GM23338 (cell line): Measurements from ENCODE around the gene DOP1B. TPM values are rescaled to one million over a fixed set of nuclear protein-coding genes. Genes with fewer than 3 reads are reported as not detected.

ENCODE experiments used
- ATAC-seq: fragments of 200-7000 bp; cut with Tn5 transposase; 3 replicates; pipeline ENCODE4 v1.9.1; 2020
- DNase-seq: peaks from one replicate; pipeline ENCODE4 v3.0.0-alpha.2; 2015; ENCODE audit warnings: low spot score
- H2AFZ ChIP-seq: fragments of 200-600 bp; sonication (generic); 2 replicates; pipeline ENCODE4 v1.8.0; 2016; ENCODE audit warnings: antibody characterized with exemption, mild to moderate bottlenecking, moderate library complexity
- H3F3A ChIP-seq: fragments of 200-600 bp; sonication (generic); replicated peaks from 2 replicates; pipeline ENCODE4 v1.8.0; 2017; ENCODE audit warnings: antibody characterized with exemption, mixed run types, low read depth
- H3K27ac ChIP-seq: fragments of 200-600 bp; sonication (generic); 2 replicates; pipeline ENCODE4 v1.6.1; 2016; ENCODE audit warnings: low read depth
- H3K27me3 ChIP-seq: fragments of 200-600 bp; sonication (generic); 2 replicates; pipeline ENCODE4 v1.8.0; 2016; ENCODE audit warnings: mild to moderate bottlenecking, mixed run types, moderate library complexity; ENCODE audit not compliant: insufficient read depth
- H3K36me3 ChIP-seq: fragments of 200-600 bp; sonication (generic); 2 replicates; pipeline ENCODE4 v1.8.0; 2016; ENCODE audit warnings: mild to moderate bottlenecking; ENCODE audit not compliant: insufficient read depth
- H3K4me1 ChIP-seq: fragments of 200-600 bp; sonication (generic); 2 replicates; pipeline ENCODE4 v1.8.0; 2016; ENCODE audit warnings: mild to moderate bottlenecking, moderate library complexity; ENCODE audit not compliant: insufficient read depth
- H3K4me2 ChIP-seq: fragments of 200-600 bp; sonication (generic); 2 replicates; pipeline ENCODE4 v1.7.1; 2017; ENCODE audit warnings: mixed run types
- H3K4me3 ChIP-seq: fragments of 200-600 bp; sonication (generic); 2 replicates; pipeline ENCODE4 v1.6.1; 2016; ENCODE audit warnings: mixed run types
- H3K79me2 ChIP-seq: fragments of 200-600 bp; sonication (generic); replicated peaks from 2 replicates; pipeline ENCODE4 v1.8.0; 2017; ENCODE audit warnings: mild to moderate bottlenecking; ENCODE audit not compliant: insufficient read depth
- H3K9me2 ChIP-seq: fragments of 200-600 bp; sonication (generic); 2 replicates; pipeline ENCODE4 v1.8.0; 2017; ENCODE audit not compliant: insufficient read depth
- H4K20me1 ChIP-seq: fragments of 200-600 bp; sonication (generic); replicated peaks from 2 replicates; pipeline ENCODE4 v1.8.0; 2017; ENCODE audit warnings: mild to moderate bottlenecking; ENCODE audit not compliant: insufficient read depth
- H3K27ac Mint-ChIP-seq: 2 replicates; pipeline ENCODE4 v1.8.0; 2020; ENCODE audit warnings: inconsistent platforms, mild to moderate bottlenecking, moderate library complexity, mixed read lengths
- H3K27me3 Mint-ChIP-seq: 3 replicates; pipeline ENCODE4 v1.8.0; 2022; ENCODE audit warnings: low read depth, mild to moderate bottlenecking, moderate library complexity, mixed read lengths, inconsistent platforms; ENCODE audit not compliant: insufficient read depth, poor library complexity
- H3K36me3 Mint-ChIP-seq: 3 replicates; pipeline ENCODE4 v1.8.0; 2021; ENCODE audit warnings: low read depth, mild to moderate bottlenecking, inconsistent platforms, moderate library complexity, mixed read lengths
- H3K4me1 Mint-ChIP-seq: 3 replicates; pipeline ENCODE4 v1.8.0; 2020; ENCODE audit warnings: mild to moderate bottlenecking, inconsistent platforms, mixed read lengths
- H3K4me3 Mint-ChIP-seq: 3 replicates; pipeline ENCODE4 v1.8.0; 2021; ENCODE audit warnings: moderate library complexity, mild to moderate bottlenecking, inconsistent platforms, mixed read lengths
- H3K9me3 Mint-ChIP-seq: 3 replicates; pipeline ENCODE4 v1.8.0; 2020; ENCODE audit warnings: moderate library complexity, mild to moderate bottlenecking, inconsistent platforms, mixed read lengths
- CREB1 ChIP-seq: fragments of 250-450 bp; sonication (Bioruptor Pico); IDR thresholded peaks from 2 replicates; pipeline ENCODE4 v1.5.0; 2020; ENCODE audit warnings: low read depth, mild to moderate bottlenecking, moderate library complexity
- CTCF ChIP-seq, 2 experiments: fragments of 200-600 bp in 1 of 2; sonication (generic) in 1 of 2; conservative IDR thresholded peaks; 2 replicates each; pipeline versions ENCODE4 v1.5.1 to v1.6.1; 2016 to 2017; ENCODE audit warnings: antibody characterized with exemption in 2 of 2, low read depth in 2 of 2, mild to moderate bottlenecking in 2 of 2, moderate library complexity in 1 of 2
- EZH2 ChIP-seq: fragments of 200-600 bp; sonication (generic); IDR thresholded peaks from one replicate; pipeline ENCODE4 v1.8.0; 2017; ENCODE audit warnings: antibody characterized with exemption, mild to moderate bottlenecking, low read depth; ENCODE audit not compliant: unreplicated experiment
- JUNB ChIP-seq: IDR thresholded peaks from one replicate; pipeline ENCODE4 v1.6.1; 2016; ENCODE audit warnings: antibody characterized with exemption; ENCODE audit not compliant: unreplicated experiment
- NANOG ChIP-seq: IDR thresholded peaks from 2 replicates; pipeline ENCODE4 v1.6.1; 2016; ENCODE audit warnings: antibody characterized with exemption, borderline replicate concordance
- POLR2AphosphoS5 ChIP-seq: IDR thresholded peaks from 2 replicates; pipeline ENCODE4 v1.6.1; 2016; ENCODE audit warnings: antibody characterized with exemption, low read depth
- REST ChIP-seq: IDR thresholded peaks from one replicate; pipeline ENCODE4 v1.6.1; 2018; ENCODE audit warnings: antibody characterized with exemption; ENCODE audit not compliant: unreplicated experiment
- STAT1 ChIP-seq: IDR thresholded peaks from one replicate; pipeline ENCODE4 v1.6.1; 2016; ENCODE audit warnings: antibody characterized with exemption; ENCODE audit not compliant: unreplicated experiment
- ZNF114 ChIP-seq: fragments of 250-450 bp; sonication (Bioruptor Pico); IDR thresholded peaks from 2 replicates; pipeline ENCODE4 v1.5.0; 2020; ENCODE audit warnings: mild to moderate bottlenecking, moderate library complexity
- polyA plus RNA-seq: library from polyadenylated mRNA; unstranded; fragments of >200 nt; fragmentation: Nextera tagmentation; extraction: Ambion mirVana; gene quantifications from 2 replicates; pipeline ENCODE4 v1.2.1, GENCODE V29; 2016
- total RNA-seq: library from RNA; depleted of rRNA; stranded (reverse); fragments of >200 nt; shearing (Covaris generic); gene quantifications from 2 replicates; pipeline ENCODE4 v1.2.3, GENCODE V29; 2014
- TF ChIP-seq, protein P1 (sequence below): fragments of 250-450 bp; sonication (Bioruptor Pico); IDR thresholded peaks from 2 replicates; pipeline ENCODE4 v1.5.0; 2020; ENCODE audit warnings: mild to moderate bottlenecking, moderate library complexity
- TF ChIP-seq, protein P2 (sequence below): IDR thresholded peaks from 2 replicates; pipeline ENCODE4 v1.6.1; 2016; ENCODE audit warnings: antibody characterized with exemption

The DOP1B gene
- total and polyA plus RNA-seq, 2 experiments from 2014 or later, result 4.9 to 18.0 TPM

- no peak overlapping the region for H3K27ac Mint-ChIP-seq
- no peaks in the 10 kb centered on the region for H4K20me1 ChIP-seq
- H2AFZ ChIP-seq, result no peak overlapping the region
- TF ChIP-seq, protein P1, sequence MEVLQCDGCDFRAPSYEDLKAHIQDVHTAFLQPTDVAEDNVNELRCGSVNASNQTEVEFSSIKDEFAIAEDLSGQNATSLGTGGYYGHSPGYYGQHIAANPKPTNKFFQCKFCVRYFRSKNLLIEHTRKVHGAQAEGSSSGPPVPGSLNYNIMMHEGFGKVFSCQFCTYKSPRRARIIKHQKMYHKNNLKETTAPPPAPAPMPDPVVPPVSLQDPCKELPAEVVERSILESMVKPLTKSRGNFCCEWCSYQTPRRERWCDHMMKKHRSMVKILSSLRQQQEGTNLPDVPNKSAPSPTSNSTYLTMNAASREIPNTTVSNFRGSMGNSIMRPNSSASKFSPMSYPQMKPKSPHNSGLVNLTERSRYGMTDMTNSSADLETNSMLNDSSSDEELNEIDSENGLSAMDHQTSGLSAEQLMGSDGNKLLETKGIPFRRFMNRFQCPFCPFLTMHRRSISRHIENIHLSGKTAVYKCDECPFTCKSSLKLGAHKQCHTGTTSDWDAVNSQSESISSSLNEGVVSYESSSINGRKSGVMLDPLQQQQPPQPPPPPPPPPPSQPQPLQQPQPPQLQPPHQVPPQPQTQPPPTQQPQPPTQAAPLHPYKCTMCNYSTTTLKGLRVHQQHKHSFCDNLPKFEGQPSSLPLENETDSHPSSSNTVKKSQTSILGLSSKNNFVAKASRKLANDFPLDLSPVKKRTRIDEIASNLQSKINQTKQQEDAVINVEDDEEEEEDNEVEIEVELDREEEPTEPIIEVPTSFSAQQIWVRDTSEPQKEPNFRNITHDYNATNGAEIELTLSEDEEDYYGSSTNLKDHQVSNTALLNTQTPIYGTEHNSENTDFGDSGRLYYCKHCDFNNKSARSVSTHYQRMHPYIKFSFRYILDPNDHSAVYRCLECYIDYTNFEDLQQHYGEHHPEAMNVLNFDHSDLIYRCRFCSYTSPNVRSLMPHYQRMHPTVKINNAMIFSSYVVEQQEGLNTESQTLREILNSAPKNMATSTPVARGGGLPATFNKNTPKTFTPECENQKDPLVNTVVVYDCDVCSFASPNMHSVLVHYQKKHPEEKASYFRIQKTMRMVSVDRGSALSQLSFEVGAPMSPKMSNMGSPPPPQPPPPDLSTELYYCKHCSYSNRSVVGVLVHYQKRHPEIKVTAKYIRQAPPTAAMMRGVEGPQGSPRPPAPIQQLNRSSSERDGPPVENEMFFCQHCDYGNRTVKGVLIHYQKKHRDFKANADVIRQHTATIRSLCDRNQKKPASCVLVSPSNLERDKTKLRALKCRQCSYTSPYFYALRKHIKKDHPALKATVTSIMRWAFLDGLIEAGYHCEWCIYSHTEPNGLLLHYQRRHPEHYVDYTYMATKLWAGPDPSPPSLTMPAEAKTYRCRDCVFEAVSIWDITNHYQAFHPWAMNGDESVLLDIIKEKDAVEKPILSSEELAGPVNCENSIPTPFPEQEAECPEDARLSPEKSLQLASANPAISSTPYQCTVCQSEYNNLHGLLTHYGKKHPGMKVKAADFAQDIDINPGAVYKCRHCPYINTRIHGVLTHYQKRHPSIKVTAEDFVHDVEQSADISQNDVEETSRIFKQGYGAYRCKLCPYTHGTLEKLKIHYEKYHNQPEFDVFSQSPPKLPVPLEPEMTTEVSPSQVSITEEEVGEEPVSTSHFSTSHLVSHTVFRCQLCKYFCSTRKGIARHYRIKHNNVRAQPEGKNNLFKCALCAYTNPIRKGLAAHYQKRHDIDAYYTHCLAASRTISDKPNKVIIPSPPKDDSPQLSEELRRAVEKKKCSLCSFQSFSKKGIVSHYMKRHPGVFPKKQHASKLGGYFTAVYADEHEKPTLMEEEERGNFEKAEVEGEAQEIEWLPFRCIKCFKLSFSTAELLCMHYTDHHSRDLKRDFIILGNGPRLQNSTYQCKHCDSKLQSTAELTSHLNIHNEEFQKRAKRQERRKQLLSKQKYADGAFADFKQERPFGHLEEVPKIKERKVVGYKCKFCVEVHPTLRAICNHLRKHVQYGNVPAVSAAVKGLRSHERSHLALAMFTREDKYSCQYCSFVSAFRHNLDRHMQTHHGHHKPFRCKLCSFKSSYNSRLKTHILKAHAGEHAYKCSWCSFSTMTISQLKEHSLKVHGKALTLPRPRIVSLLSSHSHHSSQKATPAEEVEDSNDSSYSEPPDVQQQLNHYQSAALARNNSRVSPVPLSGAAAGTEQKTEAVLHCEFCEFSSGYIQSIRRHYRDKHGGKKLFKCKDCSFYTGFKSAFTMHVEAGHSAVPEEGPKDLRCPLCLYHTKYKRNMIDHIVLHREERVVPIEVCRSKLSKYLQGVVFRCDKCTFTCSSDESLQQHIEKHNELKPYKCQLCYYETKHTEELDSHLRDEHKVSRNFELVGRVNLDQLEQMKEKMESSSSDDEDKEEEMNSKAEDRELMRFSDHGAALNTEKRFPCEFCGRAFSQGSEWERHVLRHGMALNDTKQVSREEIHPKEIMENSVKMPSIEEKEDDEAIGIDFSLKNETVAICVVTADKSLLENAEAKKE (CRISPR knock-in tag), result no peak
- TF ChIP-seq REST, result no peak
- TF ChIP-seq EZH2, result no peak
- TF ChIP-seq NANOG, result no peak
- TF ChIP-seq CREB1, result no peak
- TF ChIP-seq STAT1, result no peak
- no peak for TF ChIP-seq POLR2AphosphoS5
- TF ChIP-seq CTCF (conservative IDR thresholded peaks at IDR 0.05; ENCODE audit: low read depth in 2 of 2), result no peak
- TF ChIP-seq ZNF114 (CRISPR knock-in tag), result no peak
- TF ChIP-seq, protein P2, sequence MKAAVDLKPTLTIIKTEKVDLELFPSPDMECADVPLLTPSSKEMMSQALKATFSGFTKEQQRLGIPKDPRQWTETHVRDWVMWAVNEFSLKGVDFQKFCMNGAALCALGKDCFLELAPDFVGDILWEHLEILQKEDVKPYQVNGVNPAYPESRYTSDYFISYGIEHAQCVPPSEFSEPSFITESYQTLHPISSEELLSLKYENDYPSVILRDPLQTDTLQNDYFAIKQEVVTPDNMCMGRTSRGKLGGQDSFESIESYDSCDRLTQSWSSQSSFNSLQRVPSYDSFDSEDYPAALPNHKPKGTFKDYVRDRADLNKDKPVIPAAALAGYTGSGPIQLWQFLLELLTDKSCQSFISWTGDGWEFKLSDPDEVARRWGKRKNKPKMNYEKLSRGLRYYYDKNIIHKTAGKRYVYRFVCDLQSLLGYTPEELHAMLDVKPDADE, result no peak
- no peak for TF ChIP-seq JUNB
- peaks cover 14% of the 10 kb centered on the region for H3K27me3 ChIP-seq
- no peaks in the 10 kb centered on the region for H3K36me3 ChIP-seq
- H3K4me2 ChIP-seq, result no peak overlapping the region
- H3K4me1 ChIP-seq, result peaks cover 14% of the 10 kb centered on the region
- no peaks in the 10 kb centered on the region for H3K9me3 Mint-ChIP-seq
- H3K79me2 ChIP-seq, result no peaks in the 10 kb centered on the region
- peaks cover 9% of the 10 kb centered on the region for H3K27me3 Mint-ChIP-seq
- H3K4me1 Mint-ChIP-seq, result peaks cover 26% of the 10 kb centered on the region
- H3F3A ChIP-seq, result peaks cover 4% of the 10 kb centered on the region; the same call in 1 of the 2 replicates
- no peak overlapping the region for H3K4me3 ChIP-seq
- DNase-seq, result no peak
- ATAC-seq, result no peak
- no peaks in the 10 kb centered on the region for H3K9me2 ChIP-seq
- no peaks in the 10 kb centered on the region; the same call in 2 of the 3 replicates for H3K36me3 Mint-ChIP-seq
- H3K4me3 Mint-ChIP-seq, result no peak overlapping the region
- no peak overlapping the region for H3K27ac ChIP-seq
These were observed 29.2 kb upstream of the DOP1B start for GRCh38 chr21:36127250-36127904.
